Activated CD8-positive, alpha-beta T cell treated with anti-CD3 and anti-CD28 coated beads, Interleukin-2, amount 10 ng/mL, durations not matched to agents 7 days and 5 days (primary cell): ENCODE data around the gene YY1. TPM values are rescaled to one million over a fixed set of nuclear protein-coding genes. Genes with fewer than 3 reads are reported as not detected.
"Not testable (repeated sequence)": the region's sequence is repeated elsewhere in the genome, so short reads cannot be mapped to it uniquely, and the experiment has no call there.

Source experiments
- ATAC-seq: fragments of 150-1000 bp; cut with Tn5 transposase; one replicate; pipeline ENCODE4 v1.10.0; 2021; ENCODE audit warnings: moderate library complexity
- CTCF ChIA-PET: fragments of 350-600 bp; sonication (Branson Sonifier 250); formaldehyde crosslinking; loops from one replicate; lab custom pipeline; 2021; ENCODE audit warnings: antibody characterized with exemption; lab: Charles Lee
- POLR2A ChIA-PET: fragments of 350-600 bp; sonication (Branson Sonifier 250); formaldehyde crosslinking; loops from one replicate; lab custom pipeline; 2021; ENCODE audit warnings: antibody characterized with exemption; lab: Charles Lee
- DNase-seq: peaks from one replicate; pipeline ENCODE4 v3.0.0-alpha.2; 2020
- H3K27ac Mint-ChIP-seq: one replicate; pipeline ENCODE4 v1.8.0; 2021; ENCODE audit warnings: mild to moderate bottlenecking, mixed read lengths
- H3K27me3 Mint-ChIP-seq: one replicate; pipeline ENCODE4 v1.8.0; 2021; ENCODE audit warnings: low read depth, mixed read lengths
- H3K36me3 Mint-ChIP-seq: one replicate; pipeline ENCODE4 v1.8.0; 2021; ENCODE audit warnings: low read depth, mixed read lengths
- H3K4me1 Mint-ChIP-seq: one replicate; pipeline ENCODE4 v1.8.0; 2021; ENCODE audit warnings: low read depth, mixed read lengths
- H3K4me3 Mint-ChIP-seq: one replicate; pipeline ENCODE4 v1.8.0; 2021; ENCODE audit warnings: mild to moderate bottlenecking, mixed read lengths
- H3K9me3 Mint-ChIP-seq: one replicate; pipeline ENCODE4 v1.8.0; 2022; ENCODE audit warnings: mixed read lengths; ENCODE audit not compliant: insufficient read depth
- total RNA-seq, 2 experiments: library from RNA; stranded (reverse); gene quantifications; one replicate each; pipeline ENCODE4 v1.2.3, GENCODE V29; 2021

The YY1 gene
- total RNA-seq, 2 experiments from 2014 or later = 107 TPM

DNA sequence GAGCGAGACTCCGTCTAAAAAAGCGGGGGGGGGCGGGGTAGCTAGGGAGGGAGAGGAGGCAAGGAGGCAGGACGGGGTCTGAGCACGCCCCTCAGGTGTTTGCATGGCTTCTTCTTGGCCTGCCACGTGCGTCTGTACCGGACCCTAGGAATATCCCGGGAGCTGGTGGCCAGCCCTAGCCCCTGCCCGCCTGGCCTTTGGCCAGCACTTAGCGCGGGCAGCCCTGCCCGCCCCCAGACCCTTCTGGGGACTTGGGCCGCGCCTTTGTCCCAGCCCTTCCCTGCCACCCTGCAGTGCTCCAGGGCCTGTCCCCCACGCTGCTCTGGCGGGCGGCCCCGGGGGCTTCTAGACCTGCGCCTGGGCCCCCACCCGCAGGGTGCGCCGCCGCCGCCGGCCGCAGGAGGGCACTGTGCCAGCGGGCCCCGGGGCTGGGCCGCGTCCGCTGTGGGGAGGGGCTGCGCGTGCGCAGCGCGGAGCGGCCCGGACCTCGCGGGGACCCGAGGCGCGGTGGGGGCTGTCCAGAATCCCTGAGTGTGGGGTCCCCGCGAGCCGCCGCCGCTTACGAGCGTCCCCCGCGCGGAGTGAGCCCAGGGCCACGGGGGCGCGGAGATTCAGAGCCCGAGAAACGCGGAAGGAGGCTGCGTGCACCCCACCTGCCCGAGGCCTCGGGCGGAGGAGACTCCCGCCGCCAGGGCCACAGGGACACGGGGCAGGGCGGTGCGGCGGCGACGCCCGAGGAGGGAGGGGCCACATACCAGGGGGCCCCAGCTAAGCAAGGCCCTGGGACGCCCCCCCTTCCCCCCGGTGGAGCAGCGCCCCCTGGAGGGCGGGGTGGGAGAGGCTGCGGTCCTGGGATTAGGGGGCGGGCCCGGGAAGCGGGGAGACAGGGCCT is 46.3 kb downstream of the YY1 start:
- H3K4me1 Mint-ChIP-seq = peaks cover 22% of the 10 kb centered on the region
- ChIA-PET POLR2A (interaction anchor here (1.0 to 1.3 kb wide), 3 partner anchors 11 to 27 kb away, joined by 3 to 4 read pairs (median 3); no protein-coding TSS in a partner anchor), CTCF (interaction anchor here (0.7 to 4.2 kb wide), 22 partner anchors 11 to 213 kb away, joined by 3 to 33 read pairs (median 6); no protein-coding TSS in a partner anchor)
- peak overlapping the region; percentile 78 for H3K4me3 Mint-ChIP-seq
- H3K27me3 Mint-ChIP-seq = no peaks in the 10 kb centered on the region
- peak overlapping the region; percentile 72 for H3K27ac Mint-ChIP-seq
- peaks cover 5% of the 10 kb centered on the region for H3K36me3 Mint-ChIP-seq
- H3K9me3 Mint-ChIP-seq = no peaks in the 10 kb centered on the region
- DNase-seq (peak; percentile 80), ATAC-seq (peak; percentile 89)

DNA sequence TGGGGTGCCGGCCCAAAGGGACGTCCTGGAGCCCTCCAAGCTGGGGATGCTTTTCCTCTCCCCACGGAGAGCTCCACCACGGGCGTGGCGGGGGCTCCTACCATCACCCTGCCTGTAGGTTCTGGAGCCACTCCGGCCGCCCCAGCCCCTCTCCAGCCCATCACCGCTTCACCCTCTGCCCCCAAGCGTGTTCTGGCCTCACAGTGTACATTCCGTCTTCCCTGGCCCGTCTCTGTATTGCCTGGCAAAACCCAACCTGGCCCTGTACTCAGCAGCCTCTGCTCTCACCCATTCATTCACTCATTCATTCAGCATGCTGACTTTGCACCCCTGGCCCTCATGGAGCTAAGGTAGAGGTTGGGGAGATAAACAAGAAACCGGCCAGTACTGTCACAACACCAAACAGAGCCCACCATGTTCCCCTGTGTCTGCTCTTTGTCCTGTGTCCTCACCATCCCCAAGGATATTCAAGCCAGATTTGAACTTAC is 47.0 kb downstream of the YY1 start:
- DNase-seq (no peak), ATAC-seq (no peak)
- peaks cover 17% of the 10 kb centered on the region for H3K4me1 Mint-ChIP-seq
- no peaks in the 10 kb centered on the region for H3K27me3 Mint-ChIP-seq
- ChIA-PET POLR2A (interaction anchor here (1.0 to 1.3 kb wide), 2 partner anchors 10 to 19 kb away, joined by 3 read pairs; no protein-coding TSS in a partner anchor), CTCF (interaction anchor here (0.6 to 4.2 kb wide), 22 partner anchors 10 to 213 kb away, joined by 3 to 33 read pairs (median 6); a partner anchor contains a TSS)
- peak overlapping the region; percentile 76 for H3K27ac Mint-ChIP-seq
- no peaks in the 10 kb centered on the region for H3K9me3 Mint-ChIP-seq
- no peaks in the 10 kb centered on the region for H3K36me3 Mint-ChIP-seq
- H3K4me3 Mint-ChIP-seq = peak overlapping the region; percentile 78

DNA sequence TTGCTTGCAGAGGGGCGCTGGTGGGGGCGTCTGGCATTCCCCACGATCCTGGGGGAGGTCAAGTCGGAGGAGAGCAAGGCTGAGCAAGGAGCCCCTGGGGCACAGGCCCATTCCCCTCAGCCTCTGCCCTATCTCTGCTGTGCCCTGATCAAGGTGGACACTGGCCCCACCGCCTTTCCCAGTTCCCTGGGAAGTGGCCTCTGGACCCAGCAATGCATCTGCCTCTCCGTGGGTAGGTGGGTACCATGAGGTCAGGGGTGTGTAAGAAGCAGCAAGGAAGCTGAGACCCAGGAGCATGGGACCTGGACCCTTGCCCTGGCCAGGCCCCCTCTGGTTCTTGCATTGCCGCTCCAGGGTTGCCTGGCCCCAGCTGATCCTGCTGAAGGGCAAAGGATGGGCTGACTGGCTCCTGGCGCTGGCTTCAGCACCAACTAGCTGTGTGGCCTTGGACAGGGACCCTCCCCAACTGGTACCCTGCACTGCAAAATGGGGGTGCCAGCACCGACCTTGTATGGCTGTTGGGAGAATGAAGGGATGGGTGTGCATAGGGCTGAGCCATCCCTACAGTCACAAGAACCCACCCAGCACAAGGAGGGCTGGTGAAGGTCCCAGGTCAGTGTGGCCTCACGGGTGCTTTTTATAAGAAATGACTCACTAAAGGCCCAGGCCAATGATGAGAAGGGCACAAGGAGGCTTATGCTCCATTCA is 47.7 kb downstream of the YY1 start:
- DNase-seq = no peak
- Mint-ChIP-seq H3K4me1 (peaks cover 13% of the 10 kb centered on the region), H3K36me3 (no peaks in the 10 kb centered on the region), H3K27ac (no peak overlapping the region), H3K27me3 (no peaks in the 10 kb centered on the region), H3K4me3 (peak overlapping the region; percentile 15), H3K9me3 (no peaks in the 10 kb centered on the region)
- ATAC-seq = no peak
- ChIA-PET POLR2A (interaction anchor here (1.3 kb wide), 1 partner anchor 19 kb away, joined by 3 read pairs; no protein-coding TSS in a partner anchor), CTCF (interaction anchor here (0.6 to 4.2 kb wide), 15 partner anchors 9 to 214 kb away, joined by 3 to 33 read pairs (median 6); a partner anchor contains a TSS)

DNA sequence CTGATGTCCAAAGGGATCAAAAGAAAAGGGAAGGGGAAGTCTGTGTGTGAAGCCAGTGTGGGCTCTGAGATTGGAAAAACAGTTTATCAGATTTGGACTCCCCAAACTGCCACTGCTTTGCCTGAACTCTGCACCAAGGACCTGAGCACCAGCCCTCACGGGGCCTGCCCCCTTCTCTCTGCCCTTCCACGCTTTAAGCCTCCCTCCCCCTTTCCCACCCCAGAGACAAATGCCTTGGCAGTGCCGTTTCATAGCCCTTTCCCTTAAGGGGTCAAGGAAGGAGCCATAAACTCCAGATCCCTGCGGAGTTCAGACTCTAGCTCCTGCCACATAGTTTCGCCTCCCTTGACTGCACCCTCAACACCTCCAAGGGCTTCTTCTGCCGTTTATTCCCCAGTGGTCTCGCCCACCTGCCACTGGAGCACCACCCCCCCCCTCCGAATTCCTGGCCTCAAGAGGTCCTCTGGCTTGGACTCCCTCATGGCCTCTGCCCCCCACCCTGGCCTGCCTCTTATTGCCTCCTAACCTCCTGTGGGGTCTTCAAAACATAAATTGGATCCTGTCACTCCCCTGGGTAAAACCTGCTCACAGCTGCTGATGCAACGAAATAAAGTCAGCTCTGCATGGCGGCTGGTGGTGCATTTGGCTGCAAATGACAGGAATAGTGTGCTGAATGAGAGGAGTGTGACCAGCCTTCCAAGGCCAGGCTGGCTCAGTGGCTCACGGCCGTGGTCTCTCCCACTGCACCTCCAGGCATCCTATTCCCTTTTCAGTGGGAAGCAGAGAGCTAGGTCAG is 48.5 kb downstream of the YY1 start:
- no peak overlapping the region for H3K27ac Mint-ChIP-seq
- POLR2A ChIA-PET = no interaction called here
- H3K4me3 Mint-ChIP-seq = no peak overlapping the region
- no peaks in the 10 kb centered on the region for H3K9me3 Mint-ChIP-seq
- H3K4me1 Mint-ChIP-seq = peaks cover 11% of the 10 kb centered on the region
- no peaks in the 10 kb centered on the region for H3K36me3 Mint-ChIP-seq
- DNase-seq (no peak), ATAC-seq (no peak)
- CTCF ChIA-PET = interaction anchor here (1.1 to 4.2 kb wide), 4 partner anchors 9 to 88 kb away, joined by 3 to 33 read pairs (median 6); a partner anchor contains a TSS
- no peaks in the 10 kb centered on the region for H3K27me3 Mint-ChIP-seq

DNA sequence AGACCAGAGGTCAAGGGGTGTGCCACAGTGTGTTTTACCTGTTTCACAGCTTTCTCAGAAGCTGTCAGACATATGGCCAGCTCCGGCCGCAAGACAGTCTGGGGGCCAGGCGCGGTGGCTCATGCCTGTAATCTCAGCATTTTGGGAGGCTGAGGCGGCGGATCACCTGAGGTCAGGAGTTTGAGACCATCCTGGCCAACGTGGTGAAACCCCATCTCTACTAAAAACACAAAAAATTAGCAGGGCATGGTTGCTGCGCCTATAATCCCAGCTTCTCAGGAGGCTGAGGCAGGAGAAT is 49.0 kb downstream of the YY1 start:
- H3K27ac Mint-ChIP-seq, H3K27me3 Mint-ChIP-seq, H3K36me3 Mint-ChIP-seq, DNase-seq, H3K9me3 Mint-ChIP-seq, H3K4me3 Mint-ChIP-seq, POLR2A ChIA-PET, ATAC-seq: not testable (repeated sequence)
- peaks cover 11% of the 10 kb centered on the region for H3K4me1 Mint-ChIP-seq
- CTCF ChIA-PET = interaction anchor here (1.5 kb wide), 1 partner anchor 15 kb away, joined by 6 read pairs; no protein-coding TSS in a partner anchor

DNA sequence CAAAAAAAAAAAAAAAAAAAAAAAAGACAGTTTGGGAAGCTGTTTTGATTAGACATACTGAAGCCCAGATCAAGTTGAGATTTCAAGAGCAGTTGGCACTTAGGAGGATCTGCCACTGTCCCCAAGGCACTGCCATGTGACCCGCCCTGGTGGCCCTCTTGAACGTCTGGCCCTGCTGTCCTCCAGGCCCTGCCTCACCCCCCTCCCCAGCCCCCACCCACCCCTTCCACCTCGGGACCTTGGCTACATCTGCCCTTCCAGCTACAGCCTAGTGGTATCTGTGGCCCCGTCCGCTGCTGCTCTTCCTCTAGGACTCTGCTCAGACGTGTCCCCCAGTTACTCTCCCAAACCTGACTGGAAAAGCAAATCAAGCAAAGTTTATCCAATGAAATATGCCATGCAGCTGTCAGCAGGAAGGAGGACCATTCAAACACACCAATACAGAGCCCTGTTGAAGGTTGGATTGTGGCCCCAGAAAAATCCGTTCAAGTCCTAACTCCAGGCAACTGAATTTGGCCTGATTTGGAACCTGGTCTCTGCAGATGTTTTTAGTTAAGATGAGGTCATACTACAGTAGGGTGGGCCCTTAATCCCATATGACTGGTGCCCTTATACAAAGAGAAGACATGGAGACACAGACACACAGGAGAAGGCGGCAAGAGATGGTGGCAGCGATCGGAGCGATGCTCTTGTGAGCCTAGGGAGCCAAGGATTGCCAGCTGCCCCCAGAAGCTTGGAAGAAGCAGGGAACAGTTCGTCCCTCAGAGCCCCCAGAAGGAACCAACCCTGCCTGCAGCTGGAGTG is 49.6 kb downstream of the YY1 start:
- Mint-ChIP-seq H3K27ac (peak overlapping the region; percentile 33), H3K27me3 (no peaks in the 10 kb centered on the region), H3K4me1 (peaks cover 11% of the 10 kb centered on the region), H3K4me3 (no peak overlapping the region), H3K9me3 (no peaks in the 10 kb centered on the region), H3K36me3 (no peaks in the 10 kb centered on the region)
- CTCF ChIA-PET = interaction anchor here (1.5 kb wide), 1 partner anchor 14 kb away, joined by 6 read pairs; no protein-coding TSS in a partner anchor
- POLR2A ChIA-PET = no interaction called here
- DNase-seq (no peak), ATAC-seq (no peak)

DNA sequence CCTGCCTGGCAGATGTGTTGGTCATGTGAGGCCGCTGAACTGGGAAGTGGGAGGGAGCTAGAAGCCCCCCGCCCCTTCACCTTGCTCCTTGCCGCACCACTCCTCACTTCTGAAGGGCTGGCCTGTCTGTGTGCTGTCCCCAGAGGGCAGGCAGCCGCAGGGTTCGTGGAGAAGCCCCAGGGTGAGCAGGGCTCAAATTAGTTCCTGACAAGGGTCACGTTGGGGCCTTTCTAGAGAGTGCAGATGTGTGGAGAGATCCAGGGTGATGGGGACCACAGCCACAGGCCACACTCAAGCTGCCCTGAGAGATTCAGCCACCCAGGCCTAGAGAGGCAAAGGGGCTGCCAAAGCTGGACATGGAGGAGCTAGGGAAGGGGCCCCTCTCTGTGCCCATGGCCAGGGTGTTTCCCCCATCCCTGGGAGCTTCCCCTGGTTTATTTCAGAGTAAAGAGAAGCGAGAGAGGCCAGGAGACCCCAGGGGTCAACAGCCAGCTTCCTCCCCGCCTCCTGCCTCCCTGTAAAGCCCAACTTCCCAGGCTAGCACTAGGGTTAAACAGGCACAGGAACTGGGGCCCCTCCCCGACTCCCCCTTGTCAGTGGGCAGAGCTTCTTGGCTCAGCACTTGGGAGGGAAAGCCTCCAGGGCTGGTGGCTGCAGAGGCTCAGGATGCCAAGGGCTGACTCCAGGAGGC is 51.1 kb downstream of the YY1 start:
- CTCF ChIA-PET = interaction anchor here (1.5 kb wide), 1 partner anchor 13 kb away, joined by 6 read pairs; no protein-coding TSS in a partner anchor

DNA sequence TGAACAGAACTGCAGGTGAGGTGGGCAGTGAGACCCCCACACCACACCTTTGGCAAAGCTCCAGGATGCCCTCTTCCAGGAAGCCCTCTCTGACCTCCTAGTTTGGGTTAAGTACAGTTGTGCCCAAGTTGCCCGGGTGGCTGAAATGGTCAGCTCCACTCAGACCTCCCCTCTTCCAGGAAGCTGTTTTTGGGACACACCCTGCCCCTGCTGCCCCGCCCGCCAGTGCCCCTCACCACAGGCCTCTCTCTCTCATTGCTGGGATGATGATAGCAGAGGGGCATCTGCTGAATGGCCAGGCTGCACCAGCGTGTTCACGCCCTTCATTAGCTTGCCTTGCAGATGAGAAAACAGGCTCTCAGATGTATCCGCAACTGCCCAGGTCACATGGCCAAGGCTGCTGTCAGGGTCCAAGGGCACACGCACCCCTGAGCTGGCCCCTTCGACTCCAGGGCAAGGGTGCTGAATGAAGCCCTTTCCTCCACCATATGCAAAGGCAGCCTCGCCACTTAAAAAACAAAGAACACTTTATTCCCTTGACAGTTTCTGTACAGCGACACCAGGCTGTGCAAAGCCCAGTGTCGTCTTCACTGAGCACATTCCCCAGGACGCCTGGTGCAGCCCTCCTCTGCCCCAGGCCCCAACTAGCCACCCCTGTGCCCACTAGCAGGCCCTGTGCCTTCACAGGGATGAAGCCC is 51.8 kb downstream of the YY1 start:
- POLR2A ChIA-PET = no interaction called here
- Mint-ChIP-seq H3K4me3 (no peak overlapping the region), H3K36me3 (no peaks in the 10 kb centered on the region), H3K9me3 (no peaks in the 10 kb centered on the region), H3K27me3 (no peaks in the 10 kb centered on the region), H3K4me1 (peaks cover 5% of the 10 kb centered on the region), H3K27ac (no peak overlapping the region)
- no peak for ATAC-seq
- CTCF ChIA-PET = interaction anchor here (1.5 kb wide), 1 partner anchor 12 kb away, joined by 6 read pairs; no protein-coding TSS in a partner anchor
- no peak for DNase-seq

More for the DNA sequence above, 51.1 kb downstream of the YY1 start:
- Mint-ChIP-seq H3K4me3 (no peak overlapping the region), H3K27me3 (no peaks in the 10 kb centered on the region), H3K4me1 (peaks cover 5% of the 10 kb centered on the region), H3K36me3 (no peaks in the 10 kb centered on the region), H3K27ac (no peak overlapping the region), H3K9me3 (no peaks in the 10 kb centered on the region)
- POLR2A ChIA-PET = no interaction called here
- DNase-seq (no peak), ATAC-seq (no peak)

DNA sequence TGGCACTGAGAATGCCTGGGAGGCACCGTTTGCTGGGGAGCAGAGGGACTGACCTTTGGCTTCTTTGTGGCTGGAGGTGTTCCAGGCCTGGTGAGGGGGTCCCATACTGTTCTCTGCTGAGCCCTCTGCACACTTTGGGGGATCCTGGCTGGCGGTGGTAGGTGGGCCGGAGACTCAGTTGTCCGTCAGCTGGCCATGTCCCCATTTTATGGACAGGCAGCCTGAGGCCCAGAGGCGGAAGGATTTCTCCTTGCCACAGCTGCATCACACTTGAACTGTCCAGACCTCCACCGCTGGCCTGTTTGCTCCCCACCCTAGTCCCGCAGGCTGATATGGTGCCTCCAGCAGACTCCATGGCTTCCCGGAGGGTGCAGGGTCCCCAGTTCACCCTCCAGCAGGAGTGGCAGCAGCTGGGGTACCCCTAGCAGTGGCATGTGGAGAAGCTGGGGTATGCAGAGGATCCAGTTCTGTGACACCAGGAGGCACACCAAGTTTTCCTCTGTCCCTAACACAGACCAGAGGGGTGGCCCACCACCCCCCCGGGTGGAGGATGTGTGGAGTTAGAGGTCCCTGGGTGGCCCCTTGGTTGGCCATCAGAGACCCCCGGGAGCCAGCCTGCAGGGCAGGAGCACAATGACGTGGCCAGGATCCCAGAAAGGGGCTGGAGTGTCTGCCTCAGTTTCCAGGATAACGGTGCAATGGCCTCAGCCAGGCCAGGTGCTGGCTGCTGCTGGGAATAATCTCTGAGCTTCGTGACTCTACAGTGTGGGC is 52.5 kb downstream of the YY1 start:
- CTCF ChIA-PET = no interaction called here
- POLR2A ChIA-PET = no interaction called here
- Mint-ChIP-seq H3K4me3 (no peak overlapping the region), H3K27ac (no peak overlapping the region), H3K36me3 (no peaks in the 10 kb centered on the region), H3K9me3 (no peaks in the 10 kb centered on the region), H3K4me1 (no peaks in the 10 kb centered on the region), H3K27me3 (no peaks in the 10 kb centered on the region)
- no peak for ATAC-seq
- no peak for DNase-seq
